HG03139 (cell line): Measurements from ENCODE around the gene PTX4.

ENCODE experiments used
- ATAC-seq: cut with Tn5 transposase; IDR thresholded peaks from one replicate; pipeline ENCODE4 v1.9.1; 2021; ENCODE audit not compliant: unreplicated experiment

PTX4 gene

GRCh38 chr16:1464894-1465566, 23.7 kb downstream of the PTX4 start:
- ATAC-seq: no peak

- ATAC-seq: no peak
These were observed 24.4 kb downstream of the PTX4 start for GRCh38 chr16:1464196-1464893.

- no peak for ATAC-seq
These were observed 27.6 kb downstream of the PTX4 start for GRCh38 chr16:1461146-1461545.

- no peak for ATAC-seq
These were observed 28.1 kb downstream of the PTX4 start for GRCh38 chr16:1460602-1461138.

DNA sequence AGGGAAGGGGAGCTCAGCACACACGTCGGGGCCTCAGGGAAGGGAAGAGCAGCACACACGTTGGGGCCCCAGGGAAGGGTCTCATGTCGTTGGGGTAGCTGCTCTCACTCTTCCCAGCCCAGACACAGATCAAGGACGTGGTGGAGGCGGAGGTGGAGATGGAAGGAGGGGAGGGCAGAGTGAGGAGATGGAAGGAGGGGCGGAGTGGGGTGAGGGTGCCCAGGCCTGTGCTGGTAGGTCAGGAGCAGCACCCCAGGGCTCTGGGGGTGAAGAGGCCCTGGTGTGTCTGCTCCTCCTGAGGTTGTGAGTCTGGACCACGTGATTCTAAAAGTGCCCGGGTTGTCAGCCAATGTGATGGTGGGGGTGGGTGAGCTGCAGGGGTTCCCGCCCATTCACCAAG, 28.8 kb downstream of the PTX4 start:
- no peak for ATAC-seq

GRCh38 chr16:1458977-1459341, 29.8 kb downstream of the PTX4 start:
- no peak for ATAC-seq

GRCh38 chr16:1458336-1458976, 30.3 kb downstream of the PTX4 start:
- ATAC-seq: no peak

DNA sequence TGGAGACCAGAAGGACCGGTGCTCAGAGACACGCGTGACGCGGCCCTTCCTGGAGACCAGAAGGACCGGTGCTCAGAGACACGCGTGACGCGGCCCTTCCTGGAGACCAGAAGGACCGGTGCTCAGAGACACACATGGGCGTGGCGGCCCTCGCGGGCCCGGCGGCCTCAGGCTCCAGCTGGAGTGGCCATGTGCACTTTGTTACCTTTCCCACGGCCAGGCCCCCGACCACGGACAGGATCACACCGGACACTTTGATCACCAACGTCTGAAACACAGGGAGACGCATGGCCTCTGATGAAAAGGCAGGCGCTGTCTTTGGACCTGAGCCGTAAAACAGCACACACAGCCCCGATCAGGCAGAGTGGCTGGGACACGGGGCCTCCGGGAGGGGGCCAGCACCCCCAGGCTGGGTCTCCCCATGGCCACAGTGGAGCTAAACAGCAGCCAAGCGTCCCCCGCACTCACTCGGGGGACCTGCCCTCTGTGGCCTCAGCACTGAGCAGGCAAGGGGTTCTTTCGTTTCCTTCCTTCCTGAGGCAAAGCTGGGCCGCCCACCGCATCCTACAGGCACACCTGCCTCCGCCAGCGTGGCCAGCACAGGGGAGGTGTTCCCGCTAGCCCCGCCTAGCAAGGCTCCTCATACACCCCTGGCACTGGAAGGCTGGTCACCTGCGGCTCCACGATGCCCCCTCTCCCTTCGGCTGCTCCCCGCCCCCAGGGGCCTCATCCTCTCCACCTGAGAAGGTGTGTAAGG, 31.1 kb downstream of the PTX4 start:
- ATAC-seq: no peak

GRCh38 chr16:1456951-1457350, 31.8 kb downstream of the PTX4 start:
- ATAC-seq: no peak

- no peak for ATAC-seq
These were observed 33.3 kb downstream of the PTX4 start for GRCh38 chr16:1455190-1456171.

GRCh38 chr16:1454561-1454960, 34.2 kb downstream of the PTX4 start:
- ATAC-seq: no peak

GRCh38 chr16:1453316-1453715, 35.4 kb downstream of the PTX4 start:
- no peak for ATAC-seq

- no peak for ATAC-seq
These were observed 36.2 kb downstream of the PTX4 start for GRCh38 chr16:1452530-1452929.

DNA sequence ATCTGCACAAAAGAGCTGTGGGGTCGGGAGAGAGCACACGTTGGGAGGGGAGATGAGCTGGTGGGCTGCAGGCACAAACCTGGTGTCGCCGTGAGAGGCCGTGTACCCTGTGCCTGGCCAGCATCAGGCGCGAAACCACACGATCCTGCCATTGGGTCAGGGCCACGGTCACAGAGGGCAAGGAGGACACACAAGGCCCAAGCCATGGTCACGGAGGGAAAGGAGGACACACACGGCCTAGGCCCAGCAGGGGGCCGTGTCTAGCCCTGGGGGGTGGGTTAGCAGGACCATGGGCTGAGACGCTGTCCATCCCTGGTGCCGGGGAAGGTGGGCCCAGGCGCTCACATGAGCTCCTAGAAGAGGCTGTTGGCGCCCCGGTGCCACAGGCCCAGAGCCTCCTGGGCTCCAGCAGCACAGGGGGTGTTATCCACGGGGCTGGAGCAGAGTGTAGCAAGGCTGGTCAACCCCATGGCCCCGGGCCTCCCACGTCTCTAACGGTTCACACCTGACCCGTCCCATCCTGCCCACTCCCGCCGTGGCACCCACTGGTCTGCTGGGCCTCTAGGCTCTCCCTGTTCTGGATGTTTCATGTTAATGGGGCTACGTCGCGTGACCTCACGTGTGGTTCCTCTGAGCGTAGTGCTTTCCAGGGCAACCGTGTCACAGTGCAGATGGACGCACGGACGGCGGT, 36.9 kb downstream of the PTX4 start:
- no peak for ATAC-seq

DNA sequence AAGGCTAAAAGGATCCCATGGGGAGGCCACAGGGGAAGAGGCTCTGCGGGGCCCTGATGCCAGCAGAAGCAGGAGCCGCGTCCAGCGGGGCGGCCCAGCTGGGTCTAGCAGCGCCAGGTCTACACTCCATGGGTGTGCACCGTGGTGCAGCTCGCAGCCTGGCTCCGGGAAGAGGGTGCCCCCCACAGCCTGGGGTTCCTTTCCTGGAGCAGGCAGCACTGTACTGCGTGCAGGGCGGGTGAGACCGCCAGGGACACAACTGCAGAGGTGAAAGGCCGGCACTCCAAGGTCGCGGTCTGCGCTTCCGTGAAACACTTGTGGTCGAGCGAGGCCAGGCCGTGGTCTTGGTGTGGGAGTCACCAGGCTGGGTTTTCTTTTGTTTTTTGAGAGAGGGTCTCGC, 37.9 kb downstream of the PTX4 start:
- no peak for ATAC-seq

DNA sequence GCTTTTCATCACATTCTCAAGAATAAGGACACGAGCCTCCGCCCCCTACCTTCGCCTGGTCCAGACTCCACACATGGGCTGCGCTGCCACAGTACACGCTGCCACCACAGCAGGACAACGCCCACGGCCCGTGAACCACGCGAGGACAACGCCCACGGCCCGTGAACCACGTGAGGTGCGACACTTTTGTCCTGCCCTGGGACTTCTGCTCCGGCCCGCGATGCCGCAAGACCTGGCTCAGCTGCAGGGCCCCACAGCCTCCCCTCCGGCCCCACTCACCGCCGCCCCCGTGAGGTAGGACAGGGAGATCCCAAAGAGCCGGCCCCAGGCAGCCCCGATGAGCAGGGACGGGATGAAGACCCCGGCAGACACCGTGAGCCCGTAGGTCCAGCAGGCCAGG, 38.5 kb downstream of the PTX4 start:
- no peak for ATAC-seq

DNA sequence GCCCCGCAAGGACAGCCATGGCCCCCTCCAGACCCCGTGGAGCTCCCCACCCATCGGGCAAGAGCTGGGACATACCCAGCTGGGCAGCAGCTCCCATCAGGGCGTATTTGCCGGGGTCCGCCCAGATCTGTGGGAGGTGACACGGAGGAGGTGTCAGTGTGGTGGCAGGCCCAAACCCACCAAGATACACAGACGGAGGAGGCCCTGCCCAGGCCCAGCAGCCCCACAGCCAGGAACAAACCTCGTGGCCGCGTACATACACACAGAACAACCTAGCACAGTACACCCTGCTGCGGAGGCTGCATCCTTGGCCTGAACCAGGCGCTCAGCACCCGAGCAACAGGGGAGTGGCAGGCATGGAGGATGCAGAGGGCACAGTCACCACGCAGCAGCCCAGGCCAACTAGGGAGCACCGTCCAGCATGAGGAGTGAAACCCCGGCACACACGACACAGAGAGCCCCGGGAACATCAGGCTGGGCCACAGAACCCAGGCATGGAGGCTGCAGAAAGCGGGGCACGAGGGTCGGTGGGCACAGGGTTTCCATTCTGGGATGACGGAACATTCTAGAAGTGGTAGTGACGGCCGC, 39.4 kb downstream of the PTX4 start:
- no peak for ATAC-seq

GRCh38 chr16:1448536-1449116, 40.1 kb downstream of the PTX4 start:
- no peak for ATAC-seq

DNA sequence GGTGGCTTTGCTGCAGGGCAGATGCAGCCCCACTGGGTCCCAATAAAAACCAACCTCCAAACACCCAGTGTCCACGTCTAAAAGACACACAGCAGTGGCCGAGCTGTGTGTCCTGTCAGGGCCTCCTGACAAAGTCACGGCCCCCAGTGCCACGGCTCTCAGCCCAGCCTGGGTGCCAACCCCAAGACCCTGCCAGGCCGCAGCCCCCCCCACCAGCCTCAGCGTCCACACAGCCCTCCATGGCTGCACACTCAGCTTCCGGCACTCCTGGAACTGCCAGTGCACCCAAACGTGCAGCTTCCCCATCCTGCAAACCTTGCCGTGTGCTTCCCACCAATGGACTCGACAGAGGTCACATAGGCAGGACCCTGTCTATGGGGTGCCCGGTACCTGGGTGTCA, 40.8 kb downstream of the PTX4 start:
- ATAC-seq: no peak
